B cell (primary cell): ENCODE results near the gene DNM1.

Source experiments
- CTCF ChIP-seq: fragments of 200-600 bp; IDR thresholded peaks from one replicate; pipeline ENCODE4 v1.8.0; 2022; ENCODE audit warnings: antibody characterized with exemption, mild to moderate bottlenecking
- EZH2 ChIP-seq: IDR thresholded peaks from 2 replicates; pipeline ENCODE4 v1.6.1; 2012; ENCODE audit warnings: borderline replicate concordance, low read depth, mild to moderate bottlenecking, moderate library complexity, low read length; ENCODE audit not compliant: insufficient read depth, poor library complexity, severe bottlenecking

- TF ChIP-seq CTCF = no peak
- no peak for TF ChIP-seq EZH2
These were observed 101.2 kb downstream of the DNM1 start for GRCh38 chr9:128304136-128304970.
